Vagina (tissue), 2 donors: ENCODE data around the gene MYL1. TPM values are rescaled to one million over a fixed set of nuclear protein-coding genes. Genes with fewer than 3 reads are reported as not detected.

Experiments used
- DNase-seq, 2 donors: peaks; one replicate each; pipeline ENCODE4 v3.0.0-alpha.2; 2017; ENCODE audit errors: extremely low spot score in 2 of 2
- H3K27ac ChIP-seq: fragments of 200-600 bp; sonication (generic); one replicate; pipeline ENCODE4 v1.5.1; 2019
- H3K27me3 ChIP-seq: fragments of 200-600 bp; sonication (generic); one replicate; pipeline ENCODE4 v1.5.1; 2019
- H3K36me3 ChIP-seq, 2 donors: fragments of 200-600 bp; sonication (generic); one replicate each; pipeline ENCODE4 v1.5.1; 2017 to 2019
- H3K4me1 ChIP-seq: fragments of 200-600 bp; sonication (generic); one replicate; pipeline ENCODE4 v1.5.1; 2019
- H3K4me3 ChIP-seq, 2 donors: fragments of 200-600 bp; sonication (generic); 1 replicate in 1 of 2; 2 replicates in 1 of 2; pipeline ENCODE4 v1.5.1; 2016 to 2019
- H3K9me3 ChIP-seq: fragments of 200-600 bp; sonication (generic); one replicate; pipeline ENCODE4 v1.5.1; 2019
- CTCF ChIP-seq, 3 experiments: fragments of 450-650 bp in 2 of 3; fragments of 200-600 bp in 1 of 3; sonication (generic) in 1 of 3; IDR thresholded peaks; one replicate each; pipeline ENCODE4 v1.5.1; 2017 to 2019; ENCODE audit warnings: antibody characterized with exemption in 3 of 3, mild to moderate bottlenecking in 2 of 3, moderate library complexity in 2 of 3
- POLR2A ChIP-seq, 2 donors: fragments of 450-650 bp; IDR thresholded peaks; one replicate each; pipeline ENCODE4 v1.6.1; 2017; ENCODE audit warnings: antibody characterized with exemption in 2 of 2, mild to moderate bottlenecking in 2 of 2, moderate library complexity in 2 of 2
- POLR2AphosphoS5 ChIP-seq, 2 donors: sonication (generic); formaldehyde crosslinking; IDR thresholded peaks; one replicate each; pipeline ENCODE4 v1.9.0; 2017; ENCODE audit warnings: antibody characterized with exemption in 2 of 2, mild to moderate bottlenecking in 2 of 2, low read depth in 1 of 2; ENCODE audit not compliant: insufficient read depth in 1 of 2
- intact Hi-C: fragments of 100-400 bp; cut with DNase I; formaldehyde crosslinking; loops from one replicate; pipeline ENCODE4 v1.15.1; 2023
- total RNA-seq: library from RNA; depleted of rRNA; stranded (reverse); fragments of >200 nt; gene quantifications from one replicate; pipeline ENCODE4 v1.2.3, GENCODE V29; 2016

Gene MYL1
- total RNA-seq, 1 donor from 2014 or later = not detected

DNA sequence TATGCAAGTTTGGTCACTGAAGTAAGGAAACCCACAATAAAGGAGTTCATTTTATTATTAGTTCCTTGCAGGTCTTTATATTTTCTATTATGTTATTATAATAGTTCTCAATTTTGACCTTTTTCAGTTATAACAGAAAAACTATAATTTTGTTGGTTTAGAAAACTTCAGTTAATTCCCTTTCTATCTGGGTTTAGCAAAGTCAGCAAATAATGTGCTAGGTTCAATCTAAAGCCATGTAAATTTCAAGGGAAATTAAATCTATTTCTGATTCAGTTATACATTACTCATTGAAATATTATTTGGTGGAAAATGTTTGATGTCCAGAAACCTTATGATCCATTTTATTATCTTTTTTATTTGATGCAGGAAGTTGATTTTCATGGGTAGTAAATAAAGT, 43.7 kb downstream of the MYL1 start:
- H3K27ac ChIP-seq = no peak overlapping the region
- DNase-seq = no peak
- no peaks in the 10 kb centered on the region for H3K36me3 ChIP-seq
- intact Hi-C loops = no loop called here
- no peak for TF ChIP-seq POLR2AphosphoS5 (IDR thresholded peaks at IDR 0.05; ENCODE audit: insufficient read depth in 1 of 2, low read depth in 1 of 2)
- TF ChIP-seq POLR2A (IDR thresholded peaks at IDR 0.05) = no peak
- no peak for TF ChIP-seq CTCF (IDR thresholded peaks at IDR 0.05)
- H3K4me1 ChIP-seq = no peaks in the 10 kb centered on the region
- no peaks in the 10 kb centered on the region for H3K9me3 ChIP-seq
- H3K4me3 ChIP-seq = no peak overlapping the region
- no peaks in the 10 kb centered on the region for H3K27me3 ChIP-seq

GRCh38 chr2:210269148-210269547, 45.8 kb downstream of the MYL1 start:
- TF ChIP-seq POLR2AphosphoS5 (IDR thresholded peaks at IDR 0.05; ENCODE audit: insufficient read depth in 1 of 2, low read depth in 1 of 2) (no peak), POLR2A (IDR thresholded peaks at IDR 0.05) (no peak), CTCF (IDR thresholded peaks at IDR 0.05) (no peak)
- no peaks in the 10 kb centered on the region for H3K27me3 ChIP-seq
- DNase-seq = no peak
- no peaks in the 10 kb centered on the region for H3K36me3 ChIP-seq
- H3K4me3 ChIP-seq = no peak overlapping the region
- H3K4me1 ChIP-seq = no peaks in the 10 kb centered on the region
- no peak overlapping the region for H3K27ac ChIP-seq
- no peaks in the 10 kb centered on the region for H3K9me3 ChIP-seq
- intact Hi-C loops = no loop called here

DNA sequence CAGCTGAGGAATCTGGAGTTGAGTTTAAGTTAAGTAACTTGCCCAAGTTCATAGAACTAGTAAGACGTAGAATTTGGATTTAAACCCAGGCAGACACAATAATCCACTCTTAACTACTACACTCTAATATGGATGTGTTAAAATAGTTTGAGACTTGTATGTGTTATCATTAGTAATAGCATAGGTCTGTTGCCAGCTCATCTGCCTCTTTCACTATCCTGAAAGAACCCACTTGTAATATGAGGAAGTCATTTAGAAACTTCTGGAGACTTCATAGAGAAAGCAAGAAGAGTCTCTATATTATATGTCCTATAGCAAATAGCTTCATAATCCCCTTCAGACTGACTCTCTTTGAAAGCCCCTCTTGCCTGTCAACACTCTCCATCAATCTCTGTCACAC, 46.7 kb downstream of the MYL1 start:
- intact Hi-C loops = no loop called here
- Histone ChIP-seq H3K27ac (no peak overlapping the region), H3K4me3 (no peak overlapping the region), H3K9me3 (no peaks in the 10 kb centered on the region), H3K36me3 (no peaks in the 10 kb centered on the region), H3K4me1 (no peaks in the 10 kb centered on the region), H3K27me3 (no peaks in the 10 kb centered on the region)
- TF ChIP-seq POLR2A (IDR thresholded peaks at IDR 0.05) (no peak), CTCF (IDR thresholded peaks at IDR 0.05) (no peak), POLR2AphosphoS5 (IDR thresholded peaks at IDR 0.05; ENCODE audit: insufficient read depth in 1 of 2, low read depth in 1 of 2) (no peak)
- DNase-seq = no peak

GRCh38 chr2:210267698-210268097, 47.3 kb downstream of the MYL1 start:
- no peaks in the 10 kb centered on the region for H3K4me1 ChIP-seq
- DNase-seq = no peak
- no peak overlapping the region for H3K4me3 ChIP-seq
- no peaks in the 10 kb centered on the region for H3K27me3 ChIP-seq
- no peak overlapping the region for H3K27ac ChIP-seq
- intact Hi-C loops = no loop called here
- H3K9me3 ChIP-seq = no peaks in the 10 kb centered on the region
- H3K36me3 ChIP-seq = no peaks in the 10 kb centered on the region
- TF ChIP-seq POLR2A (IDR thresholded peaks at IDR 0.05) (no peak), CTCF (IDR thresholded peaks at IDR 0.05) (no peak), POLR2AphosphoS5 (IDR thresholded peaks at IDR 0.05; ENCODE audit: insufficient read depth in 1 of 2, low read depth in 1 of 2) (no peak)

DNA sequence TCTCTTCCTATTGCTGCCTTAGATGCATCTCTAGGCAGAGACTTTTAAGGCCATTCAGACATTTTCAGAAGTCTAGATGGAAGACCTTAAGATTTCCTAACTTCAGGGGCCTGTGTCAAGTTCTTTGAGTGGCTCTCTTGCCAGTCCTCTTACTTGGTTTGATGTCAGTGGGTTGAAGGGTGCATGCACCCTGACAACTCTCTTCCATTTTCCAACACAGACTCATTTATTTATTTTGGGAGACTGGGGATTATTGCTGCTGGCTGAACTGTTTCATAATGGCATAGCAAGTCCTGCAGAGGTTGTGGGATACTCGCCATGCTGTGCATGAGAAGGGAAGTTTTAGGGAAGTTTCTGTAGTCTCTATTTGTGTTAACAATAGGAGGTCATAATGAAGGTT, 50.7 kb downstream of the MYL1 start:
- no peak for TF ChIP-seq POLR2A (IDR thresholded peaks at IDR 0.05)
- TF ChIP-seq CTCF (IDR thresholded peaks at IDR 0.05) = no peak
- TF ChIP-seq POLR2AphosphoS5 (IDR thresholded peaks at IDR 0.05; ENCODE audit: insufficient read depth in 1 of 2, low read depth in 1 of 2) = no peak
- intact Hi-C loops = no loop called here
- Histone ChIP-seq H3K27ac (no peak overlapping the region), H3K4me3 (no peak overlapping the region), H3K36me3 (no peaks in the 10 kb centered on the region), H3K27me3 (no peaks in the 10 kb centered on the region), H3K9me3 (no peaks in the 10 kb centered on the region), H3K4me1 (no peaks in the 10 kb centered on the region)
- DNase-seq = no peak
